ENCODE data around the gene TLR5. TPM values are rescaled to one million over a fixed set of nuclear protein-coding genes. Genes with fewer than 3 reads are reported as not detected.

TLR5 gene
- total RNA-seq, 1 donor from 2014 or later = 1.1 TPM

- no peak for ATAC-seq
- DNase-seq (ENCODE audit: low spot score) = no peak
Observed at GRCh38 chr1:223075834-223076233, 67.2 kb downstream of the TLR5 start.

- DNase-seq (ENCODE audit: low spot score) = no peak
- no peak for ATAC-seq
Observed at GRCh38 chr1:223074445-223075300, 68.4 kb downstream of the TLR5 start.

GRCh38 chr1:223068900-223069665, 74.0 kb downstream of the TLR5 start:
- ATAC-seq (no peak), DNase-seq (ENCODE audit: low spot score) (no peak)

GRCh38 chr1:223067914-223068313, 75.1 kb downstream of the TLR5 start:
- DNase-seq (ENCODE audit: low spot score) (no peak), ATAC-seq (no peak)

GRCh38 chr1:223066415-223066814, 76.6 kb downstream of the TLR5 start:
- ATAC-seq (no peak), DNase-seq (ENCODE audit: low spot score) (no peak)

- no peak for DNase-seq (ENCODE audit: low spot score)
- no peak for ATAC-seq
Observed at GRCh38 chr1:223062177-223062576, 80.9 kb downstream of the TLR5 start.

GRCh38 chr1:223059526-223059925, 83.5 kb downstream of the TLR5 start:
- ATAC-seq (no peak), DNase-seq (ENCODE audit: low spot score) (no peak)

Other genes starting within 250 kb of the TLR5 start
- gene SUSD4, start 220.9 kb upstream of the TLR5 start, total RNA-seq = 1.3 TPM